ENCODE measurements around the gene SNTG2. TPM values are rescaled to one million over a fixed set of nuclear protein-coding genes. Genes with fewer than 3 reads are reported as not detected.
"Not testable (repeated sequence)": the region's sequence is repeated elsewhere in the genome, so short reads cannot be mapped to it uniquely, and the experiment has no call there.

Gene SNTG2
- polyA plus RNA-seq, 5 donors, result 0.44 to 0.85 (median 0.54) TPM

DNA sequence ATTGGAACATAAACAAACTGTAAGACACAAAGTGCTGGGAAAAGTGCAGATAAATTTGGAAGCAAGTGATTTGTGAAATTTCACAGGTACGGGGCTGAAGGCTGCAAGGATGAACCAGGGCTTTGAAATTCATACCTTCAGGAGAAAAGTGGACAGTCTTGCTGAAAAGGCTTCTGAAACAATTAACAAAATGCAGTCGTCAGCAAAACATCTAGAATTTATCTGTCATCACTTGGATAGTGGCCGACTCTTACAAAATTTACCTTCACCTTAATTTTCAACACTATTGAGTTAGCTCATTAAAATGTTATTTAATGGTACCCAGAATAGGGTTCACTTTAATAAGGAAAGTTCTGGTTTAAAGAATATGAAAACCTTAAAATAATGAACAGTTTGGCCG lies 138.3 kb downstream of the SNTG2 start:
- no peak for DNase-seq

DNA sequence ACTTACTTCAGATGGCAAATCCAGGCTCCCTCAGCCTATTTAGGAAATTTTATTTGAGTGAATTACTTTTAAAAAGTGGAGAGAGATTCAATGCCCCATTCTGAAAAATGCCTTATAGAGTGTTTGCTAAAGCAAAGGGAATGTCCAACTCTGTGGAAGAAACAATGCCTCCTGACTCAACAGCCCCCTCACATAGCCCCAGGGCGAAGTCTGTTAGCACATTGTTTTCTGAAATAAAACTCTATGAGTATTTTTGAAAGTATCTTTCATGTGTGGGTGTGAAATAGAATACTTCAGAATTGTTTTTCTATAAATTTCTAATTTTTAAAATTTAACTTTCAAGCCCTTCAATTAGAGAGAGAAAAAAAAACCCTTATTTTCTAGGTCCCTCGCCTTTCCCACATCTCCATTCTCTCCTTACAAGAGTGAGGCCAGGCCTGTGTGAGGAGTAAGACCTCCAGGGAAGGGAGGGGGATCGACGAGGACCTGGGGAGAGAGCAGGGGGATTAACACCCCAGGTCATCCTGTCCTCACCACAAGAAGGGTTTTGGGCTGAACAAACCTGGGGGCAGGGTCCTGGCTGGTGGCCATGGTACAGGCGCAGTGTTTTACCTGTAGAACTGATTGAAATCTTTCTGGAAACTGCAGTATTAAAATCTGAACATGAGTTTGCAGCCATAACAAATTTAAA lies 141.4 kb downstream of the SNTG2 start:
- DNase-seq, result no peak

DNA sequence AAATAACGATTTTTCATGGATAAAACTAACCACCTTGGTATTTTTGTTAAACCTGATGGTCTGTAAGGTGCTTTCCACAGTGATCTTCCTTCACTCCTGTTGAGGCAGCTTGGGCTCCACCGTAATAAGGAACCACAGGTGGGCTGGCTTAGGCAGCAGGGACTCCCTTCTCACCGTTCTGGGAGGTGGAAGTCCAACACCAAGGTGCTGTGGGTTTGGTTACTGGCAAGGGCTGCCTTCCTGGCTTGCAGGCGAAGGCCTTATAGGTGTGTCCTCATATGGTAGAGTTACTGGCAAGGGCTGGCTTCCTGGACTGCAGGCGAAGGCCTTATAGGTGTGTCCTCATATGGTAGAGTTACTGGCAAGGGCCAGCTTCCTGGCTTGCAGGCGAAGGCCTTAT lies 143.0 kb downstream of the SNTG2 start:
- not testable (repeated sequence) for DNase-seq

DNA sequence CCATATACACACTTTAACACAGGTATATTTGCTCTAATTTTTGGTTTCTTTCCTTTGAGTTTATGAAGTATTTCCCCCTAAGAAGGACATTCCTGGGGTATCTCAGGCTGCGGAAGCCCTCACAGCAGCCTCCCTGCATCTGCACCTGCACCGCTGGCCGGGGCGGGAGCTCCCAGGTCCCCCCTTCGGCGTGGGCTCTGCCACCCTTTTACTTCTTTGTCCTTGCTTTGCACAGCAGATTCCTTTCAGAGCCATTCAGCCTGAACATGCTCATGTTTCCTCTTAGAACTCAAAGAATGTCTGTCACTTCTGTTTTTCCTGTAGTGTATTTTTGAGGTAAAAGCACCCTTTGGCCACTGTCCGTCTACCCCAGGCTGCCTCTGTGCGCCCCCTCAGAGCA lies 146.5 kb downstream of the SNTG2 start:
- no peak for DNase-seq

DNA sequence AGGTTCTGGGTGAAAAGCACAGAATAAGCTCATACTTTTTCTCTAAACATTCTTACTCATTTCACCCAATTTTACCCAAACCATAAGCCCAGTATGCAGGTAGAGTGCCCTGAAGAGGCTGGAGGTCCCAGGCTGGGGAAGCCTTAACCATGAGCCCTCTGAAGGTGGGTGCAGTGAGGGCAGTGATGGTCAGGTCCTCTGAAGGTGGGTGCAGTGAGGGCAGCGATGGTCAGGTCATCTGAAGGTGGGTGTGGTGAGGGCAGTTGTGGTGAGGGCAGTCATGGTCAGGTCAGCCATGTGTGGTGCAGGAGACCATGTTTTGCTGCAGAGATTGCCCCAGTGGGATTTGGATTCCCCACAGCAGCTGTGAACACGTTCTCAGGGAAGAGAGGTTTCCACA lies 148.8 kb downstream of the SNTG2 start:
- DNase-seq, result no peak

DNA sequence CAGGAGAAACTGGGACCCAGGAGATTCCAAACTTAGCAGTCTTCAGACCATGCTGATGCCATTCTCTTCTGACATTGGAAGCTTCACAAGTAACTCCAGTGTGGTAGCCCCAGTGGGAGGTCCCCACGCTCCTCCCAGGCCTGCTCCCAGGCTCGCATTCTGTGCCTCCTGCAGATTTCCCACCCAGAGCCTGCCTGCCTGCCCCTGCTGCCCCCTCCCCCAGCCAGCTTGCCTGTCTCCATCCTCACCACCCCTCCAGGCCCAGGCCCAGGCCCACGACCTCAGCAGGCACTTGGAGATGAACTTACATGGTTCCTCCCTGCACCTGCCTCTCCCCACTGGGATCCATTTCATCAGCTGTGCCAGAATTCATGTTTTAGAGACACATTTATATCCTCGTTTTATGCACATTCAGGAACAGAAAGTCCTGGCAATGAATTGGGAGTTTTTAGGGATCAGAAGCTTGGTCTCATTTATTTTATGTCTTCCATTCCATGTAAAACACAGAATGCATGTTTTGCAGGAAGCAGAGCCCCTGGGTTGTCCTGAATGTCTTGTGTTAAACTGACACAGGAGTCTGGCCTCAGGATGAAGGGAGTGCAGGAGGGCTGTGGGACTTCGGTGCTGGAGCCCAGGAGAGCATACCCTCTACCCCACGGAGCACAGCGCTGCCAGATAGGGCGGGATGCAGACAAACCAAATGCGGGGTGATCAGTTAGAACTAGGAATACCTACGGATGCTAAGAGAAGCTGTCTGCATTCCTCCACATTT lies 150.5 kb downstream of the SNTG2 start:
- no peak for DNase-seq

DNA sequence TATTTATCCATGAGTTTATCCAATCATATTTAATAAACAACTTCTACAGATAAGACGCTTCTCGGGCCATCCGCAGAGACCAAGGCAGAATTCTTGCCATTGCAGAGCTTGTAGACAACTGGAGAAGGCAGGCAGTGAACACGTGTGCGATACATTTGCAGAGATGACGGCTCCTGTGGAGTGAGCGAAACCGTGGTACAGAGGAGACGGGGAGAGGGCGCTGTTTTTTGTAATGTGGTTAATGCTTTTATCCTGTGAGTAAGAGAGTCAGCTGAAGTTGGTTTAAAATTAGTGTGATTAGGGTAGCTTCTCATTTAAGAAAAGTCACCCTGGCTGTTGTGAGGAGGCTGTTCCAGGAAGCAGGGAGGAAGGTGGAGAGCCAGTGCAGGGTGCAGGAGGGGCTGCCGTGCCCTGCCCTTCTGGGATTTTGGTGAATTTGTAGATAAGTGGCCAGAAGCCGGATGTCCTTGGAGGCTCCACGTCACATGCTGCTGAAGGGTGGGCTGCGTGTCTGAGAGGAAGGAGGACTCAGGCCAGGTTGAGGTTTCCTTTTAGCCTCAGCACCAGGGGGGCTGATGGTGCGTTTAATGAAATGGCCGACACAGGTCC lies 151.4 kb downstream of the SNTG2 start:
- no peak for DNase-seq

DNA sequence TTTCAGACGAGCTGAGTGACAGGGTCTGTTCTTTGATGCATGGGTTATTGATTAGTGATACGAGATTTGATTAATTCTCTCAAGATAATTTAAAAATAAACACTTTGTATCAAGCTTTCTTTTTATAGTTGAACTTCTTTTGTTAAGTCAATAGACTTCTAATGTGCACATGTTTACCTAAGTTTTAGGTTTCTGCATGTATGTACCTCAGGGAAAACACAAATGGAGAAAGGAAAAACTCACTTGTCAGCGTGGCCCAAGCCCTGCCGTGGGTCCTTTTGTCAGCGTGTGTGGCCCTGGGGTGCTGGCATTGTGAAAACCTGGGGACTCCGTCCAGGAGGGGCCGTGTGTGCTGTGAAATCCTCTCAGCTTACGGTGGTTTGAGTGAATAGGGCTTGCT lies 153.7 kb downstream of the SNTG2 start:
- no peak for DNase-seq

DNA sequence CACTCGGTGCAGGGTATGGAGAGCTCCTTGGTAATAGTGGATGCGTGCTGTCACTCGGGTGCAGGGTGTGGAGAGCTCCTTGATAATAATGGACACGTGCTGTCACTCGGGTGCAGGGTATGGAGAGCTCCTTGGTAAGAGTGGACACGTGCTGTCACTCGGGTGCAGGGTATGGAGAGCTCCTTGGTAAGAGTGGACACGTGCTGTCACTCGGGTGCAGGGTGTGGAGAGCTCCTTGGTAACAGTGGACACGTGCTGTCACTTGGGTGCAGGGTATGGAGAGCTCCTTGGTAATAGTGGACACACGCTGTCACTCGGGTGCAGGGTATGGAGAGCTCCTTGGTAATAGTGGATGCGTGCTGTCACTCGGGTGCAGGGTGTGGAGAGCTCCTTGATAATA lies 155.7 kb downstream of the SNTG2 start:
- not testable (repeated sequence) for DNase-seq

DNA sequence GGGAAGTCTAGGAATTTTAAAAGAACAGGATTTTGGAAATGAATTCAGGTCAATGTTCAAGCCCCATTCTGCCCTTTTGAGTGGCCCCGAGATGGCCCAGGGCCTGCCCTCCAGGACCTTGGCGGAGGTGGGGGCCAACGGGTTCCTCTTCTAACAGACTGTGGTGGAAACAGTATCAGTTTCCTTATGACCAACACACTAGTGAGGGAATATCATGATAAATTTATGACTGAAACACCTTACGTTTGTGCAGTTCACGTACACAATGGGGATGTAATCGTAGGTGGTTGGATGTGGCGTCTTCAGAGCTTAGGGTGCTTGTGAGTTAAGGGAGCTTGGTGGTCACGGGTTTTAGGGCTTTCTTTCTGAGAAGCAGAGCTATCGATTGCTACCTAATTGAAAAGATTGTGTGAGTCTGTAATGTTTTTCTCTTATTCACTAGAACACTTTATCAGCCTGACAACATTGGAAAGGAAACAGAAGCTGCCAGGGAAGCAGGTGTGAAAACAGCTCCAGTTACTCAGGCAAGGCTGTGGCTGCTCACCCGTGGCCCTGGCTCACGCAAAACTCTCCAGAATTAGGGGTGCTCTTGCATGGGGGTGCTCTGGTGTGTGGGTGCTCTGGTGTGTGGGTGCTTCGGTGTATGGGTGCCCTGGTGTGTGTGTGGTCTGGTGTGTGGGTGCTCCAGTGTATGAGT lies 165.3 kb downstream of the SNTG2 start:
- DNase-seq, result no peak

DNA sequence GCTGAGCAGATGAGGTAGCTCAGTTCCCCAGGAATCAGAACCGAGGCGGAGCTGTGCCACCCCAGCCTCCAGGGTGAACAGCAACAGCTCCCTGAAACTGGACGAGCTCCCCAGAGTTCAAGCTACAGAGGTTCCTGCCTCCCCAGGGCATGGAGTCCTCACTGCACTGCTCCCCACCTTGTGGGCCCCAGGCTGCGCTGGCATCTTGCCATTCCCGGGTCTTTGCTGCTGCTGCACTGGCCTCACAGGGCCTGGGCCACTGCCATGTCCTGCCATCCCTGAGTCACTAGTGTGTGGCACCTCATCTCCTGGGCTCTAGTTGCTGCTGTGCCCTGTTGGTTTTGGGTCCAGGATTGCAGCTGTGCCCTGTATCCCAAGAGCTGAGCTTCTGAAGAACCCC lies 166.9 kb downstream of the SNTG2 start:
- no peak for DNase-seq

DNA sequence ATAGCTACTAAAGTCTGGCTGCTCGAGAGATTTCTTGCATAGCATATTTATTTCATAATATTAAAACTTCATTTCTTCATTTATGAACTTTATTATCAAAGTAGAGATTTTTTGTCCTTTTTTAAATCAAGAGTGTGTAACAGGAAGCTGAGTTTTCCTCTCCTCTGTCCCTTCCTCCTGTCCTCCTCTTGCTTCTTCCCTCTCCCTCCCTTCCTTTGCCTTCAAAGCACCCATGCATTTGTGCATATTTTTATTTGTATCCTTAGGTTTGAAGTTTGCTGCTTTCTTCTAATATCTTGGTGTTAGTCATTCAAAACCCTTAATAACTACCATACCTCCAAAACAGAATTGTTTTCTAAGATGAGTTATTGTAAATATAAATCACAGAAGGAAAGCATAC lies 174.6 kb downstream of the SNTG2 start:
- DNase-seq, result no peak

DNA sequence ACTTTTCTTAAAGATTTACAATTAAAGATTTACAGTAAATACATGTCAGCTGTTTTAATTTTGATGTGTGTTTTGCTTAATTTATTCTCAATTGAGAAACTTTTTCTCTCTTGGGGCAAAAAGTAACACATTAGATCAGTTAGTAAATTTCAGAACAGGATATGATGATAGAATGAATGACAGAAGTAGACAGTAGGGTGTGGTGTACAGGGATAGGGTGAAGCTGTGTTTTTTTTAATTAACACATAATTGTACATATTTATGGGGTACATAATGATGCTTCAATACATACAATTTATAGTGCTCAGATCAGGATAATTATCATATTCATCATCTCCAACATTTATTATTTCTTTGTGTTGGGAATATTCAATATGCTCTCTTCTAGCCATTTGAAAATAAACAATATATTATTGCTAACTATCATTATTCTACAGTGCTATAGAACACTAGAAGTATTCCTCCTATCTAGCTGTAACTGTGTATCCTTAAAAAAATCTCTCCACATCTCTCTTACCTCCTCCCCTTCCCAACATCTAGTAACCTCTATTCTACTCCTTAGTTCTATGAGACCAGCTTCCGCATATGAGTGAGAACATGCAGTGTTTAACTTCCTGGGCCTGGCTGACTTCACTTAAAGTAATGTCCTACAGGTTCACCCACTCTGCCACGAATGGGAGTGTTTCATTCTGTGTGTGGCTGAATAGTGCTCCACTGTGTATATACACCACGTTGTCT lies 175.2 kb downstream of the SNTG2 start:
- no peak for DNase-seq

DNA sequence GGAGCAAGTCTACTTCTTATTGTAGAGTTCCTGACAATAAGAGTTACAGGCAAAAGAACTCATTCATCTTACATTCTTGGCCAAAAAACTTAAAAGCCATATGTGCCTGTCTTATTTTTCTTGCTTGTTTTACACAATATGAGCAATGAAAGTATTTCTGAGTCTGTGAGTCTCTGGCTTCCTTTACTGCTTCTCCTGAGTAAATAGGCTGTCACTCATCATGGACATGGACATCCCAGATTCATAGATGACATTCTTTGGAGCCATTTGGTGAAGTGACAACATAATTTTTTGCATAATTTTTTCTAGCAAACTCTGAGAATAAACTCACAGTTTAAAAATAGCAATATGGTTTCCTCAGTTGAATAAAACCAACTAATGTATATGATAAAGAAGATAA lies 179.3 kb downstream of the SNTG2 start:
- DNase-seq, result no peak

DNA sequence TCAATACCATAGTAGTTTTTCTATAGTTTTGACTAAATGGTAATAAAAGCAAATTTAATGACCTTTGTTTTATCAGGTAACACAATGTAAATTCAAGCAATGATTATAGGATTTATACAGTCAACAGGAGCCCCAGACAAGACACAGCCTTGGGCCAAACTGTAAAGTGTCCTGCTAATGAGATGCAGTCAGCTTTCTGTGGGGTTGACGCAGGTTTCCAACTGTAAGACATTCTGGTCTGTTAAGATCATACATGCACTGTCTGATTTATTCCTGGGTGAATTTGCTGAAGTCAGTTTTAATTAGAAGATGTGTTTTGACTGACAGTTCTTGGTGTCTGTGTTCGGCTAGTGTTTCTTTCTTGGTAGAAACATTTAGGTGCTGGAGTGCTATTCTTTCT lies 180.3 kb downstream of the SNTG2 start:
- DNase-seq, result no peak

DNA sequence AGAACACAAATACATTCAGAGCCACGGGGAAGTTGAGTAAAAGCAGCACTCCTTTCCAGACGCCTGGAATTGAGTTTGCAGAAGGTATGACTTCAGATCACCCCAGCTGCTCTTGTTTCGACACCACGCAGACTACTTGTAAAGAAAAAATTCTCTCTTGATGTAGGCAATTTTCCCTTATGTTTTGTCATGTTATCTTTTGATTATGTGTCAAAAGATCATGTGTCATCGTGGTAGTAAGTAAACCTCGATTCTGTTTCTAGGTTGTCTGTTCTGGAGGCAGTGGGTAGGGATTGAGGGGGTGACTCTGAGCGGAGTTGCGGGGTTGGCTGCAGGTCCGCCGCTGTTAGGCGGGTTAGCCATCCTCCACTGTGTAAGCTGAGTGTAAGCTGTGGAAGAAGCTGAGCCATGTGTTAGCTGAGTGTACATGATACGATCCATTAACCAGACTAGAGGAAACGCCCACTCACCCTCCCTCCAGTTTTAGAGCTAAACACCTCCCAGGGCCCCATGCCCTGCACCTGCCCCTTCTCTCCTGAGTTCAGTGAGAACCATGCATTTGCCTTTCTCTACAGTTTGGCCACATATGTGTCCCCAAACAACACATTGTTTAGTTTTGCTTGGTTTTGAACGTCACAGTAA lies 181.8 kb downstream of the SNTG2 start:
- no peak for DNase-seq

DNA sequence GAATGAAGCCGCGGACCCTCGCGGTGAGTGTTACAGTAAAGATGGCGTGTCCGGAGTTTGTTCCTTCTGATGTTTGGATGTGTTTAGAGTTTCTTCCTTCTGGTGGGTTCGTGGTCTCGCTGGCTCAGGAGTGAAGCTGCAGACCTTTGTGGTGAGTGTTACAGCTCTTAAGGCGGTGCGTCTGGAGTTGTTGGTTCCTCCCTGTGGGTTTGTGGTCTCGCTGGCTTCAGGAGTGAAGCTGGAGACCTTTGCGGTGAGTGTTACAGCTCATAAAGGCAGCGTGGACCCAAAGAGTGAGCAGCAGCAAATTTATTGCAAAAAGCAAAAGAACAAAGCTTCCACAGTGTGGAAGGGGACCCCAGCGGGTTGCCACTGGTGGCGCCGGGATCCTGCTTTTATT lies 183.2 kb downstream of the SNTG2 start:
- not testable (repeated sequence) for DNase-seq

DNA sequence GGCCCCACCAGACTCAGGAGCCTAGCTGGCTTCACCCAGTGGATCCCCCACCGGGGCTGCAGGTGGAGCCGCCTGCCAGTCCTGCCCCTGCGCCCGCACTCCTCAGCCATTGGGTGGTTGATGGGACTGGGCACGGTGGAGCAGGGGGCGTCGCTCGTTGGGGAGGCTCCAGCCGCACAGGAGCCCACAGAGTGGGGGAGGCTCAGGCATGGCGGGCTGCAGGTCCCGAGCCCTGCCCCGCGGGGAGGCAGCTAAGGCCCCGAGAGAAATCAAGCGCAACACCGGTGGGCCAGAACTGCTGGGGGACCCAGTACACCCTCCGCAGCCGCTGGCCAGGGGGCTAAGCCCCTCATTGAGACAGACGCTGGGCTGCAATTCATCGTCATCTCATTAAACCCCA lies 184.0 kb downstream of the SNTG2 start:
- DNase-seq, result no peak

DNA sequence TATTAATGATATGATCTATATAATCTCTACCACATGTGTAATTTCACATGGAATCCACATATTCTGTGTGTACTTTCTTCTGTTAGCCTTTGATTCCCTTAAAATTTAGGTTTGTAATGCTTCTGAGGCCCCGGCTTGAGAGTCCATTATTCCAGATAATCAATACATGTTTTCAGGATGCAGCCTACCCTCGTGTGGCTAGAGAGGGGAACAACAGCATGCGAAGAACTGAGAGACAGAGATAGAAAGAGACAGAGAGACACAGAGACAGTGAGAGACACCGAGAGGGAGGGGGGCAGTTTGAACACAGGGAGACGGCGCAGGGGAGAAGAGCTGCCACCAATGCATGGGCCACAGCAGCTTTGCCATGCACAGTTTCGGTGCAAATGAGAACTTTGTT lies 185.4 kb downstream of the SNTG2 start:
- no peak for DNase-seq

DNA sequence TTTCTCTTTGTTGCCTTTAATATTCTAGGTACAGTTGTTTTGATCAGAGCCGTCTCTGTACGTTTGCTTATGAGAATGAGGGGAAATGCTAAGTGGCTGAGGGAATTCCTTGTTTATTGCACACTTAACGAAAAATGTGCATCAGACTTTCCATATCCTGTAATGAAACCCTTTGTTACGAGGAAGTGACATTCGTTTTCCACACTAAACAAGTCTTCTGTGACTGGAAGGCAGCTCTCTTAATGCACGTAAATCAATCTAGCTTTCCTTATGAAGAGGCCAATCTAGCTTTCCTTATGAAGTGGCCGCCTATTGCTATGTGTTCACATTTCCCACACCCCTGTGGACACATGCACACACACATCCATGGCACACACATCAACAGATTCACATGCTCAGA lies 186.2 kb downstream of the SNTG2 start:
- DNase-seq, result peak in 1 of 2 donors; percentile 8

DNA sequence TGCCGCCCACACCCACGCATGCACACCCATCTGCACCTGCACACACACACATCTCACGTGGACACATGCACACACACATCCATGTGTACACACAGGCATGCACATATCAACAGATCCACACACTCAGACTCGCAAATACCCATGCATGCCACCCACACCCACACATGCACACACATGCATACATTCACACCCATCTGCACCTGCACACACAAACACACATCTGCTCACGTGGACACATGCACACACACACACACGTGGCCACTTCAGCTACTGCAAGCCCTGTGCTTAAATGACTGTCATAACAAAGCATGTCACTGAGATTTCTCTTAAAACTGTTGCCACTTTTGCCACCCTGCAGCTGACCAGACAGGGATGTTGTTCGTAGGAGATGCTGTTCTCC lies 186.6 kb downstream of the SNTG2 start:
- DNase-seq, result no peak

Data from right lung (tissue), 5 donors.